HG02759 (cell line): Measurements from ENCODE around the gene AMD1.
"Not testable (repeated sequence)": the region's sequence is repeated elsewhere in the genome, so short reads cannot be mapped to it uniquely, and the experiment has no call there.

ENCODE experiments used
- ATAC-seq: cut with Tn5 transposase; IDR thresholded peaks from one replicate; pipeline ENCODE4 v1.9.1; 2021; ENCODE audit warnings: mild to moderate bottlenecking, moderate library complexity; ENCODE audit not compliant: unreplicated experiment

The AMD1 gene

DNA sequence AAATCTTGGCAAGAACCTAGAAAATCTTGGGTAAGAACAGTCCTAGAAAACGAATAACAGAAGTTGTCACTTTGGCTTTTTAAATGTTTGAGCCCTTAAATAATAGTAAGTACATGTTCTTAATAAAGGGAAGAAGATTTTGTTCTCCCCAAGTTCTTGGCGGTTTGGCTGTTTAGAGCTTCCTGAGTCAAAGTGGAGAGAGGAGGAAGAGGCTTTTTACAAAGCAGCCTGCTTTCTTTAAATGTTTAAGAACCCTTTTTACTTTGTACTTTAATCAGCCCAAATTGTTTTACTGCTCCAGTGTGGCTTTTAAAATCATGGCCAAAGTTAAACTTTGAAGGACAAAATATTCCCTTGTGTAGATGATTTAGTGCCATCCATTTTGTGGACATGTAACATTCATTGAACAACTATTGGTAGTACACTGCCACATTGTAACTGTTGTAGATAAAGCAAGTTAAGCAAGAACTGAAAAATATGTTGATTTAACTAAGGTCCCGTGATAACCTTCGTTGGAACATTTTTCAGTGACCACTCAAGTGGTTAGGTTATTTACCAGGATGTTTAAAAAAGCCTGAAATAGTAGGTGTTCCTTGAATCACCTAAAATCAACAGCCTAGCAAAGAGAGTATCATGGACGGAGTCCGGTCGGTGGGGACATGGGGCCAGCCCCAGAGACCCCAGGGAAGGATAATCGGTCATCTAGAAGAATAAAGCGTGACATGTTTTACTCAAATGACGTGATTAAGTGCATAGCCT is 2.4 kb downstream of the AMD1 start:
- ATAC-seq: no peak

DNA sequence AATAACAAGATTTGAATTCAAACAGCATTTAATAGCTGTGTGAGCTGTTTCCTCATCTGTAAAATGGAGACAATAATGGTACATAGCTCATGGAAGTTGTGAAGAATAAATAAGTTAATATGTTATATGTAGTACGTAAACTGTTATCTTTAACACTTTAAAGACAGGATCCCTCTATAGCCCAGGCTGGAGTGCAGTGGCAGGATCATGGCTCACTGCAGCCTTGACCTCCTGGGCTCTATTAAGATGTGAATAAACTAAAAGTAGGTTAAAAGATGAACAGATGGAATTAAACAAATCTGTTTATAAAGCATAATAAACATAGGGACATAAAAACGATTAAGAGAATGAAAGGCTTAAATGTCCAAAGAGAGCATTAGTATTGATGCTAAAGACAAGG is 3.0 kb downstream of the AMD1 start:
- ATAC-seq: no peak

DNA sequence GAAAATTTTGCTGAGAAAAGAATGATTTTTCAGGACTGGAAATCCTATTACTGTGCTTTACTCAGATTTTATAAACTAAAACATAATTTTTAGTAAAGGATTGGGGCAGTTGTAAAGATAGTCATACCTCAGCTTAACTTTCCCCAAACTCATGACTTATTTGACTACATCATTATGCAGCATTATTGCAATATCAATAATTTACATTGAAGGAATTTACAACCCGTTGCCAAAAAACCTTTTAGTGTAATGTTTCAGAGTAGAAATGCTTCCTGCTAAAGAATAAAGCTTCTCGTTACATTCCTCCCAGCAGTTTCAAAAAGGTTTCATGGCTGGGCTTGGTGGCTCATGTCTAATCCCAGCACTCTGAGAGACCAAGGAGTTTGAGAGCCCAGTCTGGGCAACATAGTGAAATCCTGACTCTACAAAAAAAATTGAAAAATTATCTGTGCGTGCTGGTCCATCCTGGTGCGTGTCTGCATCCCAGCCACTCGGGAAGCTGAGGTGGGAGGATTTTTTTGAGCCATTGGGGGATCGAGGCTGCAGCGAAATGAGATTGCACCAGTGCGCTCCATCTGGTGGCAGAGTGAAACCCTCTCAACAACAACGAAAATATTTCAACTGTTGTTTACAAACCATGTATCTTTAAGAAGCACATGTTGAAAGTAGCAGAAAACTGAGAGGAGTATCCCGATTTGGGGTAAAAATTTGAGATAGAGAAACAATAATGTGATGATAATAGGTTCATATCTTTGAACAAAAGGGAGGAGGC is 4.4 kb downstream of the AMD1 start:
- no peak for ATAC-seq

DNA sequence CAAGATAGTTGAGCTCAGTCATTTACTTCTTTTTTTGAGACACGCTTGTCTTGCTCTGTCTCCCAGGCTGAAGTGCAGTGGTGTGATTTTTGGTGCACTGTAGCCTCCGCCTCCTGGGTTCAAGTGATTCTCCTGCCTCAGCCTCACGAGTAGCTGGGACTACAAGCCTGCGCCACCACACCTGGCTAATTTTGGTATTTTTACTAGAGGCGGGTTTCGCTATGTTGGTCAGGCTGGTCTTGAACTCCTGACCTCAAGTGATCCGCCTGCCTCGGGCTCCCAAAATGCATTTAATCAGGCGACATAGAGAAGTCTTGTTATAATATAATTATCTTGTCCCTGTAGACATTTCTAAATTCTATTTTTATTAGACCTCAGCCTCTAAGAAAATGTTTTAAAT is 6.1 kb downstream of the AMD1 start:
- ATAC-seq: no peak

DNA sequence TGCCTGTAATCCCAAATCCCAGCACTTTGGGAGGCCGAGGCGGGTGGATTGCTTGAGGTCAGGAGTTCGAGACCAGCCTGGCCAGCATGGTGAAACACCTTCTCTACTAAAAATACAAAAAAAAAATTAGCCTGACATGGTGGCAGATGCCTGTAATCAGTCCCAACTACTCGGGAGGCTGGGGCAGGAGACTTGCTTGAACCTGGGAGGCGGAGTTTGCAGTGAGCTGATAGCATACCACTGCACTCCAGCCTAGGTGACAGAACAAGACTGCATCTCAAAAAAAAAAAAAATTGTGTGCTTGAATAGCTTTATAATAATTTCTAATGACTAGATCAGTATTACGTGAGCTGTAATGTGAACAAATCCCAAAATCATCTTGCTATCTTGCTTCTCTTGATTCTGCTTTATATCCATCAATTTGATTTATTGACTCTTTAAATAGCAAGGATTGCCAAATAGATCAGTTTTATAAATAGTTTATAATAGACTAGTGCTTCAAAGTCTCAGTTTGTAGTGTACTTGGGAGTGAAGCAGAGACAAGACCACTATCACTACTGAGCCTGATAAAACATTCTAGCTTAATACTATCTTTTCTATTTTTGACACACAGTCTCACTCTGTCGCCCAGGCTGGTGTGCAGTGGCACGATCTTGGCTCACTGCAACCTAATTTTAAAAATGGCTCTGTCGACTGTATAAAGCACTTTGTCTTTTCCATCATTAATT is 7.1 kb downstream of the AMD1 start:
- ATAC-seq: no peak

DNA sequence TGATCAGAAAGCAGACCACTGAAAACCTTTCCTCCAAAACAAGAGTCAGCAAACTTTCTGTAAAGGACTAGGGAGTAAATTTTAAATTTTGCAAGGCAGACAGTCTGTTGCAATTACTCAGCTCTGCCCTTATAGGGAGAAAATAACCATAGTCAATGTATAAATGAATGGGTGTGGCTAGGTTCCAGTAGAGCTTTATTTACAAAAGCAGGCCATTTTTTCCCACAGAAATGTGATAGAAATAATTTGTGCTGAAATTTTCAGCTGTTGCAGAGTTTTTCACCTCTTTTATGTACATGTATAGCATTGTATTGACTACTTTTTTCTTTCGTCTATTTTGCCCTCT is 7.7 kb downstream of the AMD1 start:
- ATAC-seq: no peak

DNA sequence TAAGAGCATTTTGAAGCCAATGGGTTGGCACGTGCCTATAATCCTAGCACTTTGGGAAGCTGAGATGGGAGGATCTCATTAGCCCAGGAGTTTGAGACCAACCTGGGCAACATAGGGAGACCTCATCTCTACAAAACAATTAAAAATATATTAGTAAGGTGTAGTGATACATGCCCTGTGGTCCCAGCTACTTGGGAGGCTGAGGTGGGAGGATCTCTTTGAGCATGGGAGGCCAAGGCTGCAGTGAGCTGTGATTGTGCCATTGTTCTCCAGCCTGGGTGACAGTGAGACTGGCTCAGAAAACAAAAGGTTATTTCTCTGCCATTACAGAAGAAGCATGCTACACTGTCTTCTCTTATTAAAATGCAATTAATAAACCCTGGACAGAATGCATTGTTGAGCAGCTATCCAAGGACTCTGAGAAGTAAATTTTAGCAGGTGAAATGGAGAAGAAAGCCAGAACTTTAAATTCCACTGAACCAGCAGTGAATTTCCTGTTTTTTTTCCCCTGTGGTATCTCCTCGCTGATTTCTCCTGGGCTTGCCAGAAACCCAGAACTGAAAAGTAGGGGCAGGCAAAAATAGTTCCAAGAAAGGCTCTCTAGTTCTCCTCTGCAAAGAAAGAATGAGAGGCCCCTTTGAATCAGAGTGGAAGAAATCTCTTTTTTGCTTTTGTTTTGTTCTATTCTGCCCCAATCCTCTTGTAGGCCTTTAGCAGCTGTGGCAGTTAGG is 8.4 kb downstream of the AMD1 start:
- ATAC-seq: no peak

DNA sequence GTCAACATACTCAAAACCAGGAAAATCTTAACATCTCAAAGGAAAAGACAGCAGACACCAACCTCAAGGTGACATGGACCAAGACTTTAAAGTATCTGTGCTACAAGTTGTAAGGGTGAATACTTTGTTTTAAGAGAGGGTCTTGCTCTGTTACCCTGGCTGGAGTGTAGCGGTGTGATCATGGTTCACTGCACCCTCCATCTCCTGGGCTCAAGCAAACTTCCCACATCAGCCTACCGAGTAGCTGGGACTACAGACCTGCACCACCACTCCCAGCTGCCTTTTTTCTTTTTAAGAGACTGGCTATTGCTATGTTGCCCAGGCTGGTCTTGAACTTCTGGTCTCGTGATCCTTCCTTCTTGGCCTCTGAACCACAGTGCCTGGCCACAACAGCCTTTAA is 9.7 kb downstream of the AMD1 start:
- no peak for ATAC-seq

DNA sequence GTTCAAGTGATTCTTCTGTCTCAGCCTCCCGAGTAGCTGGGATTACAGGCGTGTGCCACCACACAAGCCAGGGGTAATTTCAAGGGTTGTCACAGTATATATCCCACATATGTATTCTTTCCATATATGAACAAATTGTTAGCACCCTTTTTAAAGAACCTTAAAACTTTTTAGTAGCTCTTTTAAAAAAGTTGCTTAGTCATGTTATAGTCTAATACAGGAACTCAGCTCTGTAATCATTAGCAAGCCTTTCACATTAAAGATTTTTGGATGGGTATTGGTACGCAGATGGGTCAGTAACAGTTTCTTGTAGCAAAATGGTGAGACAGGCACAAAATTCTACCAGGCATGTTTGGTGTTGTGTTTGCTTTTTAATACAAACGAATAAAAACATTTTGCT is 10.9 kb downstream of the AMD1 start:
- ATAC-seq: no peak

DNA sequence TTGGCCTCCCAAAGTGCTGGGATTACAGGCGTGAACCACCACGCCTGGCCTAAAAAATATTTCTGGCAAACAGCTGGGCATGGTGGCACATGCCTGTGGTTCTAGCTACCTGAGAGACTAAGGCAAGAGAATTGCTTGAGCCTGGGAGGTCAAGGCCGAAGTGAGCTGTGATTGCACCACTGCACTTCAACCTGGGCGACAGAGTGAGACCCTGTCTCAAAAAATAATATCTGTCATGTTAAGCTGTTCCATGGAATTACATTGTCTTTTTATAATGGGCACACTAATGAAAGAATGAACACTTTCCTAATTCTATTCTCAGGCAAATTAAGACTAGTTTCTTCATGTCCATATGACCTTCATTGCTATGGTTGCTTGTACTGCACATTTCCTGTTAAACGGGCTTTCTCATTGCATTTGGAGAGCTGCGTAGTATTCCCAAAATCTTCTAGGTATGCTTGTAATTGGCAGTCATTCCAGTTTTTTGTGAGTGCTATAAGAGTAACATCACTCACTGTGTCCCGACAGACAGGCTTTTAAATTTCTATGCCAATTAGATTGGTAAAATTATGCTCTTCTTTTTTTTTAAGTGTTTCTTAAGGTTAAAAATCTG is 12.1 kb downstream of the AMD1 start:
- no peak for ATAC-seq

DNA sequence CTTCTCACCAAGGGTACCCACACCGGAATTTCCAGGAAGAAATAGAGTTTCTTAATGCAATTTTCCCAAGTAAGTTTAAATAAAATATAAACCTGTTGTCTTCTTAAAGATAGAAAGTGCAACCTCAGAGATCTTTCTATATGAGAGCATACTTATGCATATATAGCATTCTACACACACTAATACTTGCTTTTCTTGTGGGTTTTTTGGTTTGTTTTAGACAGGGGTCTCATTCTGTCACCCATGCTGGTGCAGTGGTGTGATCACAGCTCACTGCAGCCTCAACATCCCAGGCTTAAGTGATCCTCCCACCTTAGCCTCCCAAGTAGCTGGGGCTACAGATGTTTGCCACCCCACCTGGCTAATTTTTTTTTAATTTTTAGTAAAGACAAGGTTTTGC is 15.7 kb downstream of the AMD1 start:
- no peak for ATAC-seq

DNA sequence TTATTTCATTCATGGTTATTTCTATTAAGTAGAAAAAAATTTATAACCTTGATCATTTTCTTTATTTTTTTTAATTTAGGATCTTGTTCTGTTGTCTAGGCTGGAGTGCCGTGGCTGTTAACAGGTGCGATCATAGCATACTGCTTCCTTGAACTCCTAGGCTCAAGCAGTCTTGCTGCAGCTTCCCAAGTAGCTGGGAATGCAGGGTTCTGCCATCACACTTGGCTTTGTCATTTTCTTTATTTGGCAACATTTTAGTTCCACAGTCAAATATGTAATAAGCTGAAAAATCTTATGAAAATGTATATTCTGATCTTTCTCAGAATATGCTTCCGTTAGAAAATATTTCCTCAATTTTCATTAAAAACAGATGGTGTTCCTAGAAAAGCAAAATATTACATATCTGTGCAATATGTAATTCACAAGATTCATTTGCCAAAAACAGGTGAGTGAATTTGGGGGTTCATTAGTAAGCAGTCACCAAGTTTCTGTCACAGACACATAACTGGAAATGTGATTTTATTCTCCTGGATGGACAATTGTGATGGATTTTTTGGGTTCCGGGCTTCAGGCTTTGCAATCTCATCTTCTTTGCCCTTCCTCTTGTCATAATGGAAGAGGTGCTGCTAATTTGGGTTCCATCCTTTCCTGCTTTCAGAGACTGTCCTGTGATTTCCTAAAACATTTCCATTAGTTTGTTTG is 21.5 kb downstream of the AMD1 start:
- ATAC-seq: no peak

DNA sequence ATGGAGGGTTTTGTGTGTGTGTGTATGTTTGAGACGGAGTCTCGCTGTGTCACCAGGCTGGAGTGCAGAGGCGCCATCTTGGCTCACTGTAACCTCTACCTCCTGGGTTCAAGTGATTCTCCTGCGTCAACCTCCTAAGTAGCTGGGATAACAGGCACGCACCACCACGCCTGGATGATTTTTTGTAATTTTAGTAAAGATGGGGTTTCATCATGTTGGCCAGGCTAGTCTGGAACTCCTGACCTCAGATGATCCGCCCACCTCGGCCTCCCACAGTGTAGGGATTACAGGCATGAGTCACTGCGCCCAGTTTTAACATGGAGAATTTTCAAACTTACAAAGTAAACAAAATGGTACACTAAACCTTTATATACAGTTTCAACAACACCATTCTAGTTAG is 22.8 kb downstream of the AMD1 start:
- ATAC-seq: no peak

DNA sequence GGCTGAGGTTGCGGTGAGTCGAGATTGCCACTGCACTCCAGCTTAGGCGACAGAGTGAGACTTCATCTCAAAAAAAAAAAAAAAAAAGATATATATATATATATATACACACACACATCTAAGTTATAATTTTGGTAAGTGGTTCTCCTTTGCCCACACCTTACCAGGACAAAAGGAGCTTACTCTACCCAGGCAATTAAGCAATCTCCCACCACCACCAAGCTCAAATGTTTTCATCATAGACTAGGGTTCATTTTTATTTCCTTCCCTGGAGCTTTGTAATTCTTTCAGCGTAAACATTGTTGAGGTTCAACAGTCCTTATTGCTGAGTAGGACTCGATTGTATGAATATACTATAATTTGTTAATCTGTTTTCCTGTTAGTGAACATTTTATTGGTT is 23.5 kb downstream of the AMD1 start:
- no peak for ATAC-seq

DNA sequence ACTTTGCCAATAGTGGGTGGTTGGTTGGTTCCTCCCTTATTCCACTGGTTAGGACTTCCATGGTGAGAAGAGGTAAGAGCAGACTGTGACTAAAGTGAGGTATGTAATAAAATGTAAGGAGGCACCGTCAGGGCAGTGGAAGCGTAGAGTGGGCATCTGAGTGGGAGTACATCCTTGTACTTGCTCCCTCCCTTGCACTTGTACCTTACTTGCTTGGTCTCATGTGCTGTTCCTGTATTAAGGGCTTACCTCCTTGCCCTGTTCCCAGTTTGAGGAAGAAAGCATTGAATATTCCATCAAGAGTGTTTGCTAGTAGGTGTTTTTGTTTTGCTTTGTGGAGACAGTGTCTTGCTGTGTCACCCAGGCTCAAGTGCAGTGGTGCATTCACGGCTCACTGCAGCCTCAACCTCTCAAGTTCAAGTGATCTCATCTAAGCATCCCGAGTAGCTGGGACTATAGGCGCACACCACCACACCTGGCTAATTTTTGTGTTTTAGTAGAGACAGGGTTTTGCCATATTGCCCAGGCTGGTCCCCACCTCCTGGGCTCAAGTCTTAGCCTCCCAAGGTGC is 25.5 kb downstream of the AMD1 start:
- no peak for ATAC-seq

DNA sequence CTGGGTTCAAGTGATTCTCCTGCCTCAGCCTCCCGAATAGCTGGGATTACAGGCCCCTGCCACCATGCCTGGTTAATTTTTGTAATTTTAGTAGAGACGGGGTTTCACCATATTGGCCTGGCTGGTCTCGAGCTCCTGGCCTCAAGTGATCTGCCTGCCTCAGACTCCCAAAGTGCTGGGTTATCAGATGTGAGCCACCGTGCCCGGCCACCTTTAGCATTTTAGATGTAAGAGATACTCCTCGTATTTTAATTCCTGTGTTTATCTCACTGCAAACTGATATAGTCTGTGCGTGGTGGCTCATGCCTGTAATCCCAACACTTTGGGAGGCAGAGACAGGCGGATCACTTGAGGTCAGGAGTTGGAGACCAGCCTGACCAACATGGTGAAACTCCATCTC is 27.0 kb downstream of the AMD1 start:
- ATAC-seq: not testable (repeated sequence)

DNA sequence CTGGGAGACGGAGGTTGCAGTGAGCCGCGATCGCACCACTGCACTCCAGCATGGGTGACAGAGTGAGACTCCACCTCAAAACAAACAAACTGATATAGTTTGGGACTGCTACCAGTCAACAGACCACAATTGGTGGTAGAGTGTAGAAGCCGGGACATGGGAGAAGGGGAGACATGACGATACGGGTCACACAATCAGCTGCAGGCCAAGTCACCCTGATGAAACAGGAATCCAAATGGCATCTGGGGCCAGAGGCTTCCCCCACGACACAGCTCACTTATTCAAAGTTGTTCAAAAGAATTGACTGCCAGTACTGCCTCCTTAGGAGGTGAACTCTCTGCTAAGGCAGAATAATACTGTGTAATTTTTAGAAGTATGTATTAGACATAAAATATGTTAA is 27.5 kb downstream of the AMD1 start:
- ATAC-seq: no peak

DNA sequence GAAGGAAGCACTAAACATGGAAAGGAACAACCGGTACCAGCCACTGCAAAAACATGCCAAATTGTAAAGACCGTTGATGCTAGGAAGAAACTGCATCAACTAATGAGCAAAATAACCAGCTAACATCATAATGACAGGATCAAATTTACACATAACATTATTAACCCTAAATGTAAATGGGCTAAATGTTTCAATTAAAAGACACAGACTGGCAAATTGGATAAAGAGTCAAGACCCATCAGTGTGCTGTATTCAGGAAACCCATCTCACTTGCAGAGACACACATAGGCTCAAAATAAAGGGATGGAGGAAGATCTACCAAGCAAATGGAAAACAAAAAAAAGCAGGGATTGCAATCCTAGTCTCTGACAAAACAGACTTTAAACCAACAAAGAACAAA is 31.7 kb downstream of the AMD1 start:
- ATAC-seq: not testable (repeated sequence)

DNA sequence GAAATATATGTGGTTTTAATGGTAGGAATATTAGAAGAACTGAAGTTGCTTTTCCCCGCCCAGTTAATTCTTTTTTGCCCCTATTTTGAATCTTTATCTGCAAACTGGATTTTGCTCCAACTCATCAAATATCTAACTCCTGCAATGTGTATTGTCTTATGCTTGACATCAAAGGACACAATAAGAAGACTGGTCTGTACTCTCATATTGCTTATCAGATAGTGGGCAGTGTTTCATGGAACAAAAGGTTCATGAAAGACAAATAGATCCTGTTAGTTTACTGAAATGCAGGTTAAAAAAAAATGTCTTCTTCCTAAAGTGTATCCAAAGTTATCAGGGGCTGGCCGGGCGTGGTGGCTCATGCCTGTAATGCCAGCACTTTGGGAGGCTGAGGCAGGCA is 56.2 kb downstream of the AMD1 start:
- ATAC-seq: no peak

DNA sequence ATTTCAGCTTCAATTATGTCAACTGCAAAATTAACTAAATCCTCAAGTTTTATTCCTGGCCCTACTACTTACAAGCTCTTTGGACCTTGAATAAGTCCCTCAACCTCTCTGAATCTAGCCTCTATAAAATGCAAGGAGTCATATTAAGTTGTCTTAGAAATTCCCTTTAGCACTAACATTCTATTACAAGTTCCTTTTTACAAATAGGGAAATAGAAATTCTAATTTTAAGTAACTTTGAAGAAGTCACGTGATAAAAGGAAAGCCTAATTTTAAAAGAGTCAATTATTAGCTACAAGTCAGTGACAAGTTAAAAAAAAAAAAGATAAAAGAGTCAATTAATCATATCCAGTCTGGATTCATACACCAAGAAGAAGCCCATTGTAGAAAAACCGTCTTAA is 59.3 kb downstream of the AMD1 start:
- no peak for ATAC-seq
